ENCODE data around the gene DYNLL2.
"Not testable (repeated sequence)": the region's sequence is repeated elsewhere in the genome, so short reads cannot be mapped to it uniquely, and the experiment has no call there.

DYNLL2 gene

DNA sequence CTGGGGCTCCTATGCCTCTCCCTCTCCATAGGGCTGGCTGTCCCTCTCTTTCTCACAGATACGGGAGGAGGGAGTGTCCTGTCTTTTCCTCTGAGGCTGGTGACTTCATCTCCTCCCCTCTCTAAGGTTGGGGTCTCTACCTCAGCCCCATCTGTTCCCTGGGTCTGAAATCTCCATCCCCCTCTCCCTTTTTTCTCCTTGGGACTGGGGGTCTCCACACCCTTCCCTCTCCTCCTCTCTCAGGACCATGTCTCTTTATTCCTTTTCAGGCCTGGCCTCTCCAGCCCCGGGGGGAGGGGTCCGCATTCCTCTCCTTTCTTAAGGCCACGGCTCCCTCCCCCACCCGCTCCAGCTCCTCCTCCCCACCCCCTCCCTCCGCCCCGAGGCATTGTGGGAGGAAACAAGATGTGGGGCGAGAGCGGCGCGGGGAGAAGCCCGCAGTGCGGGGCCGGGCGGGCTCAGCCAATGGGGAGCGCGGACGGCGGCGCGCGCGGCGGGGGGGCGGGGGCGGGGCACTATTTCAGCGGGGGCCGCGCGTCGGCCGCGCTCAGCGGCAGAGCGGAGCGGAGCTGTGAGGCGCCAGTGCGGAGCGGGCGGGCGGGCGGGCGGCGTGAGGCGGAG, at the start of gene DYNLL2:
Gene DYNLL2 (plus strand): TSS at position 550 of the 621 bp plus-strand sequence. CDS start 3,672 bp downstream, outside the sequence.
- peak; percentile 92 for DNase-seq

DNA sequence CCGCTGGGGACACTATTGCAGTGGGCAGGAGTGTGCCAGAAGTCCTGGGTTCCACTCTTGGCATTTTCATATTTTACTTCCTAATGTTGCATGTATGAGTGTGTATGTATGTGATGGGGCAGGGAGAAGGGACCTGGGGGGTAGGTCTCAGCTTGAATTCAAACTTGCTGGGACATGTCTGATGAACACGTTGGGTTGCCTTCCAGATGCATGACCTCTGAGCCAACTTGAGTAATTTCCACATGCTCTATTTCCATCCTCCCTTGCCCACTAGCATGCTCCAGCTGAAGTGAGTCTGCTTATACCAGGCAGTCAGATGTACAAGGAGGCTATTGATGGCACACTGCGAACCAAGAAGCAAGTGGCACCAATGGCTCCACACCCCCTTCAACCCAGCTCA, 43.2 kb upstream of the DYNLL2 start:
- no peak for DNase-seq

DNA sequence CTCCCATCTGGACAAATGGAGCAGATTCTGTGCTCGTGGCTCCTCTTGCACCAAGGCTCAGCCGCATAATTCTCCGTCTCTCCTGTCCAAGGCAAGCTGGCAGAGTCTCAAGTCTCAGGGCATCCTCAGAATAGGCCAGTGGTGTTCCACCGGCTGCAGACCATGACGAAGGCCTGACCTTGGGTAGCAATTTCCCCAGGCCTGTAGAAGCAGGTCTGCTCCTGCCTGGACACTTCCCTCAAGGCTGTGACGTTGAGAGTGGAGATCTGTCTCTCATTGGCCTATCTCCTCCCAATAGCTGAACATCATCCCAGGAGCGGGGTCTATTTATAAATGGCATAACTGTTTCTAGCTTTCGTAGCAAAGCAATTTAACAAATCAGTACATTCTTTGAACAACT, 42.8 kb upstream of the DYNLL2 start:
- DNase-seq: no peak

DNA sequence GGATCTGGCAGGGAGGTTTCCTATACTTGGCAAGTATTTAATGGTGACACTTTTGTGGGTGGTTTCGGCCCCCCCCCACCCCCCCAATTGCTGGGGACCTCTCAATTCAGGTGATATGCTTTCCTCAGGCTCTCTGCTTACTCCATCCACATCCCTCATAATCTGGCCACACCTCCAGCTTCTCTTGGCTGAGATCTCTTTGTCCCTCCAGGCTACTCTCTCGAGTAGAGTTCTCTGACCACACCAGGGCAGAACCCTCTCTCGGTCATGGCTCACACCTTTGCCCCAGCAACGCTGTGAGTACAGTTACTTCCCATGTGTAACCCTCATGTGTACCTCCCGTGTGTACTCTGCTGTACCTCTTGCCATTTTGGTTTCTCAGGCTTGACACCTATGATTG, 42.1 kb upstream of the DYNLL2 start:
- DNase-seq: no peak

DNA sequence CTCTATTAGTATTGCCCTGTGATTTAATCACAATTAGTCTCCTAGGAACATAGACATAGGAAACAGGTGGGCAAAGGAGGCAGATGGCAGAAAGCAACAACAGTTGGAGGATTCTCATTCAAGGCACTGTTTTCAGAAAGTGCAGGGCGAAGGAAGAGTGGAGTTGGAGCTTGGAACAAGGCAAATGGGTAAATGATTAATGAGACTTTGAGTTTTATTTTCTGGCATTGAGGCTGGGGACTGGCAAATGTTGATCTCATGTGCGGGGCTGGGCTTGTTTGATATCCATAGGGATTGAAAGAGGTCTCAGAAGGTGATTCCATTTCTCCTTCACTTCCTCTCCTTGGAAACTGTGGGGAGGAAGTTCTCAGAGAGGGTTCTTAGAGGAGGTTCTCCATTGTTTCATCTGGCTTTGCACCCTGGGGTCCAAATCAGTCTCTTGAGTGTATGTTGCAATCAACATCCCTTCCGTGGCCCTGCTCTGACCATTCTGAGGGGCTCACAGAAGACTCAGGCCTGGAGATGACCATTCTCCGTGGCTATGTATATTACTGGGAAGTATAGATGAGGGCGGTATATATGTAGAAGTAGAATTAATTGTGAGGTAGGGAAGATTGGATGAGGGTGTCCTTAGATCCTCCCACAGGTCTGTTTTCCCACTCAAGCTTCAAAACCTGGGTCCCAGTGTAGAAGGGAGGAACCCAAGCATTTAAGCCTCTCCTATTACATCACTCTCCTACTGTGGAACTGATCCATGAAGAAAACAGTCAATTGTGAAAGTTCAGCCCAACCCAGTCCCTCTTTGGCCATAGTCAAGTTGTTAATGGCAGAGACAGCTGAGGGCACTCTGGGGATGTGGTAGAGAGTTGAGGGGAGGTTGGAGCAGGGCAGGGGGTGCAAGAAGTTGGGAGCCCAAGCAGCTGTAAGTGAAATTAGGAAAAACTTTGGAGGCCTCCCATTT, 39.7 kb upstream of the DYNLL2 start:
- no peak for DNase-seq

DNA sequence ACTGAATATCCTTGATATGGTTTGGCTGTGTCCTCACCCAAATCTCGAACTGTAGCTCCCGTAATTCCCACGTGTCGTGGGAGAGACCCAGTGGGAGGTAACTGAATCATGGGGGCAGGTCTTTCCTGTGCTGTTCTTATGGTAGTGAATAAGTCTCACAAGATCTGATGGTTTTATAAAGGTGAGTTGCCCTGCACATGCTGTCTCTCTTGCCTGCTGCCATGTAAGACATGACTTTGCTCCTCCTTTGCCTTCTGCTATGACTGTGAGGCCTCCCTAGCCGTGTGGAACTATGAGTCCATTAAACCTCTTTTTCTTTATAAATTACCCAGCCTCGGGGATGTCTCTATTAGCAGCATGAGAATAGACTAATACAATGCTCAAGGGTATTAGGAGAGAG, 39.0 kb upstream of the DYNLL2 start:
- not testable (repeated sequence) for DNase-seq

DNA sequence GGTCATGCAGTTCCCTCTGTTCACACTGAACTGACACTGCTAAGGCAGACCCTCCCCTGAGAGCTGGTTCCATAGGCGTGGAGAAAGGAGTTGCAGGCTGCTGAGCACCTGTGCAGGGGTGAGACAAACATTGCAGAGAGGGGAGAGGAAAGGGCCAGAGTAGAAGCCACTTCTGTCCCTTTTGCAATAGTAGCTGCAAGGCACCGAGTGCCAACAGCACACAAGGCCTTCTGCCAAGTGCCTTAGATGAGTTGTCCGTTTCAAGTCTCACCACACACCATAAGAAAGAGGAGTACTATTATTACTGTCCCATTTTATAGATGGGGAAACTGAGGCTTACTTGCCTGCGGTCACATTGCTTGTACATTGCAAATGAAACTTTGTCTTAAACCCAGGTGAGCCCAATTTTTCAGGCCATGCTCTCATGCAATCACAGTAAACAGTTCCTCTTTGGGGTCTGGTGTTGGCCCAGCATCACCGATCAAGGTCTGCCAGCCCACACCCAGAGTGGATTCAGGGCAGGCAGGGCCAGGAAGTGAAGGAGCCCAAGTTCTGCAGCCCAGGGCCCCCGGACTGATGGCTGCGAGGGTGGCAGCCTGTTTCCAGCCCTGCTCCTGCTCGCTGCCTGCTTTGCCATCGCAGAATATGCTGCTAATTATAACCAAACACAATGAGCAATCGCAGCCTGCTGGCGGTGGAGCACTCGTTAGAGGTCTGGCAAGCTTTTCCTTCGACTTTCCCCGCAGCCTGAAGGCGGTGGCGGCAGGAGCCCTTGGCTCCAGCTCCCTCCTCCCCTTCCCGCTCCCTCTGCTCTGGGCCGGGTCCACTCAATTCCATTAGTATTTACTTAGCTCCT, 36.8 kb upstream of the DYNLL2 start:
- no peak for DNase-seq

DNA sequence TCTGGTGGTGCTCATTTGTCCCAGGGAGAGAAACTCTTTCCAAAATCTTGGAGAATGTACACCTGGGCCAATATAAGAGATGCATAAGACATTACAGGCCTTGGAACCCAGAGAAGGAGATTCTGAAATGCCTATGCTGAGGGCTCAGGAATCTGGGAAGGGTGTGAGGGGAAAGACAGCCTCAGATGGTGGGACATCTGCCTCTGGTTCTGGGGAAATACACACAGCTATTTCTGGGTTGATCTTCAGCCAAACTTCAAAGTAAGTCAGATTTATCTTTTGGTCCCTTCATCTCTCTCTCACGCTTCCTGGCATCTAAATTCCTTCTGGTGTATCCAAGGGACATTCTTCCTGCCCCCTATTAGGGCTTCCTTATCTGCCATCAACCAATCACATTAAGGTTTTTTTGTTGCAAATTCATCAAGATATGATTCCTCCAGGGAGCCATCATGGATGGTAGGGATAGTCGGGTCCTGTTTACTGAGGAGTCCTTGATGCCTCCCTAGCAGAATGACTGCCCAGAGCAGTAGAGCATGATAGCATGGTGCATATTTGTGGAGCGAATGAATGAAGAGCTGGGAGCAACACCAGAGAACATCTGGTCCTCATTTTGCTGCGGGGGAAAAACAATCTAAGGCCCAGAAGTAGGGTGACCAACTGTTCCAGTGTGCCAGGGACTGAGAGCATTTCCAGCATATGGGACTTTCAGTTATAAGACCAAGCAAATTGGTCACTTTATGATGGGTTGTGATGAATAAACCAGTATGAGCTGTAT, 35.7 kb upstream of the DYNLL2 start:
- DNase-seq: no peak

DNA sequence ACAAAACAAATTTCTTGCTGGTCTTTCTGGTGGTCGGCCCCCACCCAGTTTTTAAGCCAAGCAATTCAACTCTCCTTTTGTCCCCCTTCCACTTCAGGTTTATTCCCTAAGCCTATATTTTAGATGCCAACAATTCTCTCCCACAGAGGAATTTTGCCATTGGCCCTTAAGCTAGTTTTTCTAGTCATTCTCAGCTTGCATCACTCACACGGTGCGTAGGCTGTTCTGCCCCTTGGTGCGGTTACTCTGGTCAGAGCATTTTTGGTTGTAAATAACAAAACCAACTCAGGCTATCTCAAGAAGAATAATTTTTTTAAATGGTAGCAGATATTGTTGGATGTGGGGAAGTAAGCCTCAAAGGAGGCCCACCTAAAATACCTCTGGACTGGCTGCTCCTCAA, 33.7 kb upstream of the DYNLL2 start:
- DNase-seq: no peak

DNA sequence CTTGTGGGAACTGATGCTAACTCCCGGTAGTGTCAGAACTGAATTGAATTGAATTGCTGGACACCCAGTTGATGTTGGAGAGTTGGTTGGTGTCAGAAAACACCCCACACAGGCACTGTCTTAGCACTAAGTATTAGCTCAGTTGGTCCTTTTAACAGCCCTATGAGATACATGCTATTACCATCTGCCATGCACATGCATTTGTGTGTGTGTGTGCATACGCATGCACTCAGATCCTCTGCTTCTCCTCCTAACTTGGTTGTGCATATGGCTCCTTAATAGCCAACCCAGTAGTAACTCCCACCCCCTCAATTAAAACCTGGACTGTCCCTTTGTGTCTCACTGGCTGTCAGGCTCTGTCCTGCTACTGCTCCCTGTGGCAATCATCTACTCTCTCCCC, 32.3 kb upstream of the DYNLL2 start:
- no peak for DNase-seq

DNA sequence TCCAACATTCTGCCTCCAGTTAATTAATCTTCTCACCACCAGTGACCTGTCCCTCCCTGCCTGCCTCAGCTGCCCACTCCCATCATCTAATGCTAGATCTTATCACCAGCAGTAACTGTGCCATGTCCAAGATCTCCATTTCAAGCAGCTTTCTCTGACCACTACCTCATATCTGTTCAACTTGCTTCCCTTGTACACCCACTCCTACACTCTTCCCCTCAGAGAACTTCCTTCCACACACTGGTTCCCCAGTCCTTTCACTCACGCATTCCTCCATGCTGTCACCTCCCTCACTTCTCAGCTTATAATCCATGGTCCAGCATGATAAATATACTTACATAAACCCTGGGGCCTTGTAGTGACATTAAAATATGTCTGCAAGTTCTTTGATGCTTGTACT, 31.8 kb upstream of the DYNLL2 start:
- no peak for DNase-seq

DNA sequence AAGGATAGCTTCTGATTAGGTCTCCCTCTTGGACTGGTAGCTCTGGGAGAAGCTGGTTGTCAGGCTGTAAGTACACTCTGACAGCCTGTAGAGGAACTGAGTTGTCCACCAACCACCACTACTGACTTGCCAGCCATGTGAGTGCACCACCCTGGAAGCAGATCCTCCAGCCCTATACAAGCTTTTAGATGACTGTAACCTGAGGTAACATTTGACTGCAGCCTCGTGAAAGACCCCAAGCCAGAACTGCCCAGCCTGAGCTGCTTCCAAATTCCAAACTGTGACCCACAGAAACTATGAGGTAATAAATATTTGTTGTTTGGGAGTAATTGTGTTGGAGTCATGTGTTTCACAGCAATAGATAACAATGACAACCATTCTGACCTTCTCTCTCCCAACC, 30.8 kb upstream of the DYNLL2 start:
- no peak for DNase-seq

DNA sequence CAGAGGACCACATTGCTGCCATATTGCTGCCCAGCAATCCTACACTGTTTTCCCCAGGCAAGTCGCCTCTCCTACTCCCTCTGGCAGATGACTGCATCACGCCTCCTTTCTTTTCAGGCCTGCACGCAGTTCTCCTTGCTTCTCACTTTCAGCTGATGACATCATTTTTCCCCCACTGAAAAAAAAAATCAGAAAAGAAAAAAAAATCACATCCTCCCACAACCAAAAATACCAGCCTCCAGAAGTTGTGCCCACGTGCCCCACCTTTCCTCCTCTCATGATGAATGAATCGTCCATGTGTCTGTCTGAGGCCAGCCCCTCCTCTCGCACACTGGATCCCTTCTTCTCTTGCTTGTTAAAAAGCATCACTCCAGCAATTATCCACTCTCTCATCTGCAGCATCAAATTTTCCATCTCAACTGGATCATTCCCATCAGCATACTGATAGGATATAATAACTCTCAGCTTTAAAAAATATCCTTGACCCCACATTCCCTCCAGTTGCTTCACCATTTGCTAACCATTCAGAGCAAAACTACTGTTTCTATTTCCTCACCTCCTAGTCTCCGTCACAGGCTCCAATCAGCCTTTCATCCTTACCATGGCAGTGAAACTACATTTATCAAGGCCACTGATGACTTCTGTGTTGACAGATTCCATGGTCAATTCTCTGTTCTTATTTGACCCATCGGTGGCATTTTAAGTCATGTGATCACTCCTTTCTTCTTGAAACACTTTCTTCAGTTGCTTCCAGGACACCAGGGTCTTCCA, 30.1 kb upstream of the DYNLL2 start:
- no peak for DNase-seq

DNA sequence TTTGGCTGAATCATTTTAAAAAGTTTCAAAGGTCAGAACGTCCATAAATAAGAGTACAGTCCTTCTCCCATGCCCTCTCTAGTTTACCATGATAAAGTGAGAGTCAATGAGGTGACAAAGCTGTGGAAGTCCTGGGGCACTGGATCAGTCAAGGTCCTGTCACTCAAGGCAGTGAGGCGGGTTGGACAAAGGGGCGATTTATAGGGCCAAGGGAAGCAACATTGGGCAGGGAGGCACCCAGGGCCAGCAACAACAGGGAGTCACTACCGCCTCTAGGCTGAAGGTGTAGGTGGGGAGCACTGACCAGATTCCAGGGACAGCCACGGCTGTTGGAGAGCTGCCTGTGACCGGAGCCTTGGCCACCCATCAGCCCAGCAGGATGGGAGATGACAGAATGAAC, 28.6 kb upstream of the DYNLL2 start:
- DNase-seq: no peak

DNA sequence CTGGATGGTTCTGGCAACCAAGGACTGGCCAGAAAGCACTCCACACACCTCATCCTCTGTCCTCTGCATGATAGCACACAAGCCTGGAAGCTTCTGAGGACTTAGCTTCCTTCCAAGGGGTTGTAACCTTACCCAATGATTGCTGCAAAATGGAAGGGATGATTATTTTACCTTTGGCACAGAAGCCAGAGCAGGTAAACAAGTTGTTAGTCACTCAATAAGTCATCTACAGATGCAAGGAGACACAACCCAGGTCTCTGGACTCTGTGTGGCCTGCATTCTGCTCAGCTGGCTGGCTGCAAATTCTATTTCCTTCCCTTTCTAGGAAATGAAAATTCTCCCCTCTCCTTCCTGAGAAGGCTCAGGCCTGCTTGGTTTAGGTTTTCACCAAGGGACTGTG, 26.7 kb upstream of the DYNLL2 start:
- no peak for DNase-seq

DNA sequence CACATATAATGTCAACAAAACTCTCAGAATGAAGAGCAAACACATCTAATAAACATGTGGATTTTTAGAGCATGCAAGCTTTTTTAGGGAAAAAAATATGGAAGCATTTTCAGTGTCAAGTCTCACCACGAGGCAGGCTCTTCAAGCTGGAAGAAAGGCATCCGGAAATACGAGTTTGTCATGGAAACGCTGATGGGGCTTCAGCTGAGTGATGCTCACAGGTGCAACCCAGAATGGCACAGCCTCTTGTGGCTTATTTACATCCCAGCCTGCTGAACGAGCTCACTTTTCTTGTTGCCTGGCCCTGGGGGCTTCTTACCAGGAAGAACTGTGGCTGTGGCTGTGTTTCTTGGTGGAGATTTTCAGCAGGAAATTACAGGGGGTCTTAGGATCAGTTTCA, 24.1 kb upstream of the DYNLL2 start:
- no peak for DNase-seq

DNA sequence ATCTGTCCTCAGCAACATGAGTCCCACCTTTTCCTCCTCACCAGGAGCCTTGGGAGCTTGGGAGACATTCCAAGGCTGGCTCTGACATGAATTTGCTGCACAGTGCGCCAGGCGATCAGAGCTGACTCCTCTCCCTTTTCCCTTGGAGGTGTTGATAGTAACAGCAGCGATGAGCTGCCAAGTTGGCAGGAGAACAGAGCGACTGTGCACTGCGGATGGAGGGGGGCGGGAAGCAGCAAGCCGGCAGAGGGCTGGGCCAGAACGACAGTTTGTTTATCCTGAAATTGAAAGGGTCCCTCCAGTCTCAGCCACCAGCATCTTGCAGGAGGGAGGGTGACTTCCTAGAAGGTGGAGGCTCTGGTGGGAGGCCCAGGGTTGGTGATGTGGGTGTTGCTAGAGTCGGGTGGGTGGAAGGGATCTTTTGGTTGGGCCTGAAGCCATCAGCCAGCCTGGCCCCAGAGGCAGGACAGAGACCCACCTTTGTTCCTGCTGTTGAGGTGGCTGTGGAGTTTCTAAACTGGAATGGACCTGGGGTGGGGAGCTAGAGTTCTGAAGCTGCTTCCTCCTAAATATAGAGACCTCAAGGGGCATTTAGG, 22.5 kb upstream of the DYNLL2 start:
- no peak for DNase-seq

DNA sequence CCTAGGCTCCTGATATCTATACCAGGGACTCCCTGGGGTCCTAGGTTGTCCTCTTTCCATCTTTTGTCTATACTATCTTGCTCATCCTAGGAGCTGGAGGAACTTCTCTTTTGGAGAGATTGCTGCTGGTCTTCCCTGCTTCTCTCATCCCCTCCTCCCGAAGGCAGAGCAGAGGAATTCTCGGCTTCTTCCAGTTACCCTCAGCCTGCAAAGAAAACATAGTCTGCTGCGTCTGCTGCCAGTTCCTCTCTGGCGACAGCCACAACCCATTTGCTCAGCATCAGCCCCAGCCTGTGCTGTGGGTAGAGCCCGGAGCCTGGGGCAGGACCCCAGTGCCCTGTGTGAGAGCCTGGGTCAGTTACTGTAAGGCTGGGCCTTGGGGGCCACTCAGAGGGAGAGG, 21.5 kb upstream of the DYNLL2 start:
- no peak for DNase-seq

DNA sequence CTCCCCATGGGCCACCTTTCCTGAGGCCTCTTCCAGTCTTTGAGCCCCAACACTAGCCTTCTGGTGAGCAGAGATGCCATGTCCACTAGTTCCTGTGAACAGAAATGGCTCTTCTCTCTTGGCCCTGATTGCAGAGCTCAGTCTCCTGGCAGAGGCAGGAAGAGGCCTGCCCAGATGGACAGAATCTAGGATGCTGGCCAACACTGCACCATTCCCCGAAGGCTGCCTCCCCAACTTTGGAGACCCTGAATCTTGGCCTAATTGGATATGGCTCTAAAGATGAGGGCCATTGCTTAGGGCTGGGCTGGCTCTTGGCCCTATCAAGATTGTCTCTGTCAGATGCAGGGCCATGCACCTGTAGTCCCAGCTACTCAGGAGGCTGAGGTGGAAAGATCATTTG, 18.0 kb upstream of the DYNLL2 start:
- no peak for DNase-seq

DNA sequence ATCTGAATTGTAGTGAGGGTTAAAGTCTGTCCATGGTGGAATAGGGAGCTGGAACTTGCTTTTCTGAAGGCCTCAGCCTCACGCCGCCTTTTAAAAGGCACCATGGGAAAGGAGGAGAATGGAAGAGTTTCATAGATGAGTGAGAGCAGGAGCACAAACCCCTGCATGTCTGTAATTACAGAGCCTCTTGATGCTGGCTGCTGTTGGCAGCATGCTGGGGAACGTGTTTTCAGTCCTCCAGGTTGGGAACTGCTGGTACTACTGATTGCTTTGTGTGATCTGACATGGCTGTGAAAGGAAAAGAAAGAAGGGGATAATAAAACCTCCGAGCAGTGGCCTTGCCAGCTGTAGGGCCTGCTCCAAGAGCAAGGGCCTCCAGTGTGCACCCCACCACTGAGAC, 16.8 kb upstream of the DYNLL2 start:
- no peak for DNase-seq

DNA sequence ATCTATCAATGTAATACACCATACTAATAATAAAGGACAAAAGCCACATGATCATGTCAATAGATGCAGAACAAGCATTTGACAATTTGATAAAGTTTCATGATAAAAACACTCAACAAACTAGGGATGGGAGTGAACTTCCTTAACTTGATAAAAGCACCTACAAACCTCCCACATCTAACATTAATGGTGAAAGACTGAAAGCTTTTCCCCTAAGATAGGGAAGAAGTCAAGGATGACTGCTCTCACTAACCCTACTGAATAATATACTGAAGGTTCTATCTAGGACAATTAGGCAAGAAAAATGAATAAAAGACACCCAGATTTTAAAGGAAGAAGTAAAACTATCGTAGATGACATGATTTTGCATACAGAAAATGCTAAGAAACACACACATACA, 10.4 kb upstream of the DYNLL2 start:
- DNase-seq: no peak
